NOMO-1 treated with dmso at 0.1 percent for 144 hours (cell line): ENCODE measurements around the gene ADAP1.
"Not testable (repeated sequence)": the region's sequence is repeated elsewhere in the genome, so short reads cannot be mapped to it uniquely, and the experiment has no call there.

Experiments used
- DNase-seq: peaks from one replicate; lab custom pipeline; 2025; ENCODE audit not compliant: unreplicated experiment; lab: John Stamatoyannopoulos, UW

Gene ADAP1

DNA sequence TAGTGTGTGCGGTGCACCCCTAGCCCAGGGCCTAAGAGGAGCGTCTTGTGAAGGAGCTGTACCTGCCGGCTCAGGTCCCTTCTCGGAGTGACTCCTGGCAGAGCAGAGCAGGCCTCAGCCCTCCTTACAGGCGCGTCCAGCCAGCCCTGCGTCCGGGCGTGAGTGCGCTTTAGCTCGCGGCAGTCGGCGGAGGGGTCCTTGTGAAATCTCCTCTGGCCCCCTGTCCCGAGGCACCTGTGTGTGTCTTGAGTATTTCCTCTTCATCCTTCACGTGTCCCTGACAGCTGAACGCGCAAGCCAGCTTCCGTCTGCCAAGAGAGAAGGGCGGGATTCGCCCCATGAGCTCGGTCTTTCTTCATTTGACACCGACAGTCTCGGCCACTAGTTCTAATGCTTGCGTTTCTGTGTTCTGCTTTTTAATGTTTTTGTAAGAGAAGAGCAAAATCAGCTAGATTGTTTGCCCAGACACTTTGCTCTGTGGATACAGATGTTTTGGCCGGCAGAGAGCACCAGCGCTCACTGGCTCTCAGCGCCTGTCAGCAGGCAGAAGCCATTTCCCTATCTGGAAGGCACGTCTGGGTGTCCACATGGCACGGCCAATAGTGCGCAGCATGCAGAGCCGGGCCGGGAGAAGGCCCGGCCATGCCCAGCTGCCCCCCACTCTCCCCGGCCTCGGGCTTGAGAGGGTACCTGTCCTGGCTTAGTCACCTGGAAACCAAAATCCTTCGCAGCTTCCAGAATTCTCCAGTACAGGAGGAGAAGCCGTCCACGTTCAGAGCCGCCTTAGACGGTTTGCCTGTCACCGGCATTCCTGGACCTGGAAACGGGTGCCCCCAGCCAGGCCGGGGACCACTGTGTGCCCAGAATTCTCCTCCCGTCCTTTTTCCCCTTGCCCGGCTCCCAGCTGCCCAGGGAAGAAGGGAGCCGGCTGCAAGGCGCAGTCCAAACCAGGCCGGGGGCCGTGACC, 71.1 kb downstream of the ADAP1 start:
- no peak for DNase-seq

DNA sequence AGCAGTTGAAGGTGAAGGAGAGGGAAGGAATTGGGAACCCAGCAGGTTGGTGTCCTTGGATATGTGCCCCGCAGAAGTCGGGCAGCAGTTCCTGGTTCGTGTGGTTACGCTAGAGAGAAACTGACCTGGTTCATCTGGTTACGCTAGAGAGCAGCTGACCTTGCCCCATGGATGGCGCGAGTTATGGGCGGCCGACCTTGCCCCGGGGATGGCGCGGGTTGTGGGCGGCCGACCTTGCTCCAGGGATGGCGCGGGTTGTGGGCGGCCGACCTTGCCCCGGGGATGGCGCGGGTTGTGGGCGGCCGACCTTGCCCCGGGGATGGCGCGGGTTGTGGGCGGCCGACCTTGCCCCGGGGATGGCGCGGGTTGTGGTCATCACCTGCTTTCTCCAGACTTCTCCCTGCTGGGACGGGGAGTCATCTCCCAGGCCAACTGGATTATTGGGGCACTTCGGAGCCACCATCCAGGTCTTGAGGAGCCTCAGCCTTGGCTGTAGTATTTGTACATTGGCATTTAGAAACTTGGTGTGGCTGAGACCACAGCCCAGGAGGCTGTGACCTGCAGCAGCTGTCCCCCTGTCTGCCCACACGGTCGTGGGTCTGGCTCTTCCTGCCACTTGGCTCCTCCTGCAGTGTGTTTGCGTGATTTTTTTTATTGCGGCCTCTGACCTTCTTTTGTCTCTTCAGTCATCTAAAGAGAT, 72.0 kb downstream of the ADAP1 start:
- no peak for DNase-seq

DNA sequence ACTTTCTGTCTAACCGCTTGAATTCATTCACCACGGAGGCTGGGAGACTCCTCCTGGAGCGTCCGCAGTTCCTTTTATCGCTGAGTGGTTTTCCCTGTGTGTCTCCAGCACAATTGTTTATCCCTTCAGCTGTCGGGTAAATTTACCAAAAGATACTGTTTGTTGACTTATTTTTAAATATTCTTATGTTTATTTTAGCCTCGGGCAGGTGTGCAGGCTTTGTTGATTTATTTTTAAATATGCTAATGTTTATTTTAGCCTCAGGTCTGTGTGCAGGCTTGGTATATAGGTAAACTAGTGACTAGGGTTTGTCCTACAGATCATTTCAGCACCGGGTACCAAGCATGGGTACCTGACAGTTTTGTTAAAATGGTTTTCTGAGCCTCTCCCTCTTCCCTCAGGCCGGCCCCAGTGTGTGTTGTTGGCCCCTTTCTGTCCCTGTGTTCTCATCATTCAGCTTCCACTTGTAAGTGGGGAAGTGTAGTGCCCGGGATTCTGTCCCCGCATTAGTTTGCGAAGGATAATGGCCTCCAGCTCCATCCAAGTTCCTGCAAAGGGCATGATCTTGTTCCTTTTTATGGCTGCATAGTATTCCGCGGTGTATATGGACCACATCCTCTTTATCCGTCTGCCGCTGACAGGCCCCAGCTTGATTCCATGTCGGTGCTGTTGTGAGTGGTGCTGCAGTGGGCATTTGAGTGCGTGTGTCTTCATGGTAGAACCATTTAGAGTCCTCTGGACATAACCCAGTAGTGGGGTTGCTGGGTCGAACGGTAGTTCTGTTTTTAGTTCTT, 72.8 kb downstream of the ADAP1 start:
- DNase-seq, result no peak

DNA sequence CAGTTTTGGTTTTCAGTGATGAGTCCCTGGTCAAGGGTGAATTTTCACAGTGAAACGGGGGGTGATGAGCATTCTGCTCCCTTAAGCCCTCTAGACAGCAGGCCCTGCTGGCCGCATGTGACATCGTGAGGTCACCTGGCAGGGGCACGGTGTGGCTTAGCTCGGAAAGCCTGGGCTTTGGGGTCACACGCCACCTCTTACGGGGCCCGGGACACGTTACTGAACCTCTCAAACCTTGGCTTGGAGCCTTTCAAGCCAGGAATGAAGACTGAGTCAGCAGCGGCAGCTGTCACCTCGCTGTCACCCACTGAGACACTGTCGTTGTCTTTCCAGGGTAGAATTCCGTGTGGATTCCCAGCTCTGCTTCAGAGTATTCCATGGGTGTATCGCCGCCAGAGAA, 74.0 kb downstream of the ADAP1 start:
- no peak for DNase-seq

DNA sequence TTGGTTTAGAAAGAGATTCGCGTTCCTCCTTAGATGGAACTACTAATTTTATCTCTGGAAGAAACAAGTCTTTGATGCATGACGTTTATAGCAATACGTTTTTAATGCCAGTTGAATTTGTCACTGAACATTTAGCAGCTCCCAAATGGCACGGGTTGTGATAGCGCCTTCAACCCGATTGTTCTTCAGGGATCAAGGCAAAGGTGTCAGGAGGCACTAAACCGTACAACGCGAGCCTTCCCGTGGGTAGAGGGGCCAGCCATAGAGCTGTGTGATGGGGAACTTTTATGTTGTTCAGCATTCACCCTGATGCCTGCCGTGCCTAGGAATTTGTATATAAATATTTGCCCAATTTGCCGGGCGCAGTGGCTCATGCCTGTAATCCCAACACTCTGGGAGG, 74.8 kb downstream of the ADAP1 start:
- no peak for DNase-seq

DNA sequence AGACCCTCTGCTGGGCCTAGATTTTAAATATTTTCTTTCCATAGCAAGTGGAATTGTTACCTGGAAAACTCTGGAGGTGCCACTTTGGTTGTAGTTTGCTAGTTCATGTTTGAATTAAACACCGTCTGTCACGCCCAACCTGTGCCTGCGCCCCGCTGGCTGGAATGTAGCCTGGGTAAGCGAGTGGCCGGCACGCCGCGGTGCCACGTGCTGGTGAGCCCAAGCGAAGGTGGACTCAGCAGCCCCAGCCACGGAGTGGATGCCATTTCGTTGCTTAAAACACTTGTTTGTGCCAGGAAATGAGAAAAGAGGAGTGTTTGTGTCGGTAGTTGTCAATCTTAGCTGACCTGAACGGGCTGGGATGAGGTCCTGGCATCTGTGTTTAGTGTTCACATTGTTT, 75.4 kb downstream of the ADAP1 start:
- DNase-seq, result no peak

DNA sequence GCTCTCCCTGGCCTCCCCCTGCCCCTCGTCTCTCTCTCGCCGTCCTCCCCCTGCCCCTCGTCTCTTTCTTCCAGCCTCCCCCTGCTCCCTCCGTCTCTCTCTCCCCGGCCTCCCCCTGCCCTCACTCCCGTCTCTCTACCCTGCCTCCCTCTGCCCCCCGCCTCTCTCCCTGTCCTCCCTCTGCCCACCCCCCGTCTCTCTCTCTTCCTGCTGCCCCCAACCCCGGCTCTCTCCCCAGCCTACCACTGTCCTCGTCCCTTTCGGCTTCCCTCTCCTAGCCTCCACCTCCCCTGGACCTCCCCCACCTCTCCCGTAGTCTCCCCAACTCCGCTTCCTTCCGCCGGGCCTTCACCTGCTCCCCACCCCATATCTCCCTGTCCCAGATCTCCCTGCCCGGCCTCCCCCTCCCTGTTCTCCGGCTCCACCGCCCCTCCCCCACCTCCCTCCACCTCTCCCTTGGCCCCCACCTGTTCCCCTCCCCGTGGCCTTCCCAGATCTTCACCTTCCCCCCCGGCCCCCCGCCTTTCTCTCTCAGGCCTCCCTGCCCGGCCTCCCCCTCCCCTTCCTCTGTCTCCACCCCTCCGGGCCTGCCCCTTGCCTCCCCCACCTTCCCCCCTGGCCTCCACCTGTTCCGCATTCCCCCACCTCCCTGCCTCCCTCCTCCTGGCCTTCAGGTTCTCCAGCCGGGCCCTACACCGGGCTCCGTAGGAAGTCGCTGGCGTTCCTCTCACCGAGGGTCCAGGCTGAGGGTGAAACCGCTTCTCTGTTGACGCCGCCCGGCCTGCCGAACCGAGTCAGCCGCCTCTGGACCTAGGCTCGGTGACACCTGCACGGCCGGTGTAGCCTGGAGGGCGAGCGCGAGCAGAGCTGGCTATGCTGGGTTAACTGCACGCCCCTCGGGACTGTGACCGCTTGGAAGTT, 76.9 kb downstream of the ADAP1 start:
- DNase-seq, result no peak

DNA sequence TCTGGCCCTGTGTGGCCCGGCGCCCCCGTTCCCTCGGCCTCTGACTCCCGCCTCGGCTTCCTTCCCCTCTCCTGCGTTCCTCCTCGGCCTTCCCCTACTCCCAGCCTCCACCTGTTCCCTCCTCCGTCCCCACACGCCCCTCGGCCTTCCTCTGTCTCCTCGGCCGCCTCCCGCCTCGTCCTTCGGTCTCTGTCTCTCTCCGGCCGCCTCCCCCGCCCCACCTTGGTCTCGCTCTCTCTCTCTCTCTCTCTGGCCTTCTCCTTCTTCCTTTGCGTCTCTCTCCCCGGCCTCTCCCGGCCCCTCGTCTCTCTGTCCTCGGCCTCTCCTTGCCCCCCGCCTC, 77.5 kb downstream of the ADAP1 start:
- peak; percentile 37 for DNase-seq

DNA sequence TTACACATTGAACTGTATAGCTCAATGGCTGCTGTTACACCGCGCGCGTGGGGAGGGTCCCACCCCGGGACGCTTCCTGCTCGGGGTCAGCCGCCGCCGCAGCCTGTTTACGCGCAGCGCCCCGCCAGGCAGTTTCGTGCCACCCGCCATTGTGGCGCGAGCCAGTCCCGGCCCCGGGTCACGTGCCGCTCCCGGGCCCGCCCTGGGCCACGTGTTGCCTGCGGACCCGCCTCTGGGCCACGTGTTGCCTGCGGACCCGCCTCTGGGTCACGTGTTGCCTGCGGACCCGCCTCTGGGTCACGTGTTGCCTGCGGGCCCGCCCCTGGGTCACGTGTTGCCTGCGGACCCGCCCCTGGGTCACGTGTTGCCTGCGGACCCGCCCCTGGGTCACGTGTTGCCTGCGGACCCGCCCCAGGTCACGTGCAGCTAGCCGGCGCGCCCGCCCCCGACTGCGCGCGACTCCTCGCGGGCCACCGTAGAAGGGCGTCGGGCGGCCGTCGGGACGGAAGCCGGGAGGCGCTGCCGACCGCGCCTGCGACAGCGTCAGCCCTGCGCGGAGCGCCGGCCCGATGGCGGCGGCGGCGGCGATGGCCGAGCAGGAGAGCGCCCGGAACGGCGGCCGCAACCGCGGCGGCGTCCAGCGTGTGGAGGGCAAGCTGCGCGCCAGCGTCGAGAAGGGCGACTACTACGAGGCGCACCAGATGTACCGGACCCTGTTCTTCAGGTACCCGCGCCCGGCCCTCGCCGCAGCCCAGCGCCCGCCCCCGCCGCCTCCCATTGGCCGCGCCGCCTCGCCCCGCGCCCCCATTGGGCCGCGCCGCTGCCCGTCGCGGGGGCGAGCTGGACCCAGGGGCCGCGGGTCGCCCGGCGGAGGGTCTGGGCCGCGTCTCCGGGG, 78.2 kb downstream of the ADAP1 start, which contains the start of gene GET4:
Gene GET4, plus strand, starts transcription at position 478 of the 895 bp plus-strand sequence. Its CDS starts 92 bp downstream, at position 570.
- peak; percentile 86 for DNase-seq

DNA sequence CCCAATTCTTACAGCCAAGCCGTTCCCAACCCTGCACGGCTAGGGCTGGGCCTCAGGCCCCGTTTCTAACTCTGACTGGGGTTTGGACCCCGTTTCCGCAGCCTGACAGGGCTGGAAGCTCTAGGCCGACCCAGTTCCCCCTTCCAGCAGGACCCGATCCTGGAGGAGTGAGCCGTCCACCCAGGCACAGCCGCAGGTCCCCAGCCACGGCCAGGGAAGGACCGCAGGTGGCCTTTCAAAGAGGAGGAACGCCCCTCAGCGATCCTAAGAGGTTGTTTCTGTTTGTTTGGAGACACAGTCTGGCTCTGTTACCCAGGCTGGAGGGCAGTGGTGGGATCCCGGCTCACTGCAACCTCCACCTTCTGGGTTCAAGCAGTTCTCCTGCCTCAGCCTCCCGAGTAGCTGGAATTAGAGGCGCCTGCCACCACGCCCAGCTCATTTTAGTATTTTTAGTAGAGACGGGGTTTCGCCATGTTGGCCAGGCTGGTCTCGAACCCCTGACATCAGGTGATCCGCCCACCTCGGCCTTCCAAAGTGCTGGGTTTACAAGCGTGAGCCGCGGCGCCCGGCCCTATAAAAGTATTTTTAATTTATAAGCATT, 78.9 kb downstream of the ADAP1 start:
- DNase-seq, result no peak

DNA sequence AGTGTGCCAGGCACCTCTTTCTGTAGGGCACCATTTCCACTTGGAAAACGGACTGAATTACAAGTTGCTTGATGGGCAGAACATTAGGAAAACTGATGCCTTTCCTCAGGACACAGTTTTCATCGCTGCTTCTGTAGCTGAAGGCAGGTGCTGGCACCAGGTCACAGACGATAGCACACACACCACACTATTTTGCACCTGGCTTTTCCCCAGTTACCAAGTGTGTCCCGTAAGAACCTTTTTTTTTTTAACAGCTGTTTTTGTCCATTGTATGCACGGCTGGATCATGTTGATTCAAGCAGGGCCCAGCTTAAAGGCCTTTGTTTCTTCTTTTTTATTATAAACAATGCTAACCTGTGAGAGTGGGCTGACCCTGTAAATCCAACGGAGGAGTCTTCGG, 79.4 kb downstream of the ADAP1 start:
- no peak for DNase-seq

DNA sequence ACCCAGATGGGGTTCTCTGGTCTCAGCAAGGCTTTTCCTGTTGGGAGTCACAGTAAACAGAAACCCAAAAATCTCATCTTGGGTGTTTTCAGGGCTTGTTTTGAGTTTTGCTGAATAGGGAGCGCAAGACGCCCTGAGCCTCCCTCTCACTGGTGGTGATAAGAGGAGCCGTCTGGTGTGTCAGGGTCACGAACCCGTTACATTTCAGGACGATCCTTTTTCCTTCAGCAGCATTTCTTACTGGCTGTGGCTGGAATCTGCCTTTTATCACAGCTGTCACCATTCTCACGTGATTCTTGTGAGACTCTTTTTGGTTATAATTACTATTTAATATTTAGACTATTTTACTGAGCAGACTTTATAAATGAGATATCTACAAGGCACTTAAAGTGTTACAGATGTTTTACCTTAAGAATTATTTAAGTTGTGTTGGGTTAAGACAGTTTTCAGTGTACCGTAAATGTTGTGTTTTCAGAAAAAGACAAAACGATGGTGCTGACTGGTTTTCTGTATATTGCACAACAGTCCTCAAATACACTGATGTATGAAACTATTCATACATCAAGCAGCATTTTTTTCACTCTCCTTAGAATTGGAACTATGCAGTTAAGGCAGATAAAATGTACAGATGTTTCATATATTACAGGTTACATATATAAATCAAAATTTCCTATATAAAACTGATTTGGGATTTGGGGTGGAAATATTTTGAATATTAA, 80.3 kb downstream of the ADAP1 start:
- no peak for DNase-seq

DNA sequence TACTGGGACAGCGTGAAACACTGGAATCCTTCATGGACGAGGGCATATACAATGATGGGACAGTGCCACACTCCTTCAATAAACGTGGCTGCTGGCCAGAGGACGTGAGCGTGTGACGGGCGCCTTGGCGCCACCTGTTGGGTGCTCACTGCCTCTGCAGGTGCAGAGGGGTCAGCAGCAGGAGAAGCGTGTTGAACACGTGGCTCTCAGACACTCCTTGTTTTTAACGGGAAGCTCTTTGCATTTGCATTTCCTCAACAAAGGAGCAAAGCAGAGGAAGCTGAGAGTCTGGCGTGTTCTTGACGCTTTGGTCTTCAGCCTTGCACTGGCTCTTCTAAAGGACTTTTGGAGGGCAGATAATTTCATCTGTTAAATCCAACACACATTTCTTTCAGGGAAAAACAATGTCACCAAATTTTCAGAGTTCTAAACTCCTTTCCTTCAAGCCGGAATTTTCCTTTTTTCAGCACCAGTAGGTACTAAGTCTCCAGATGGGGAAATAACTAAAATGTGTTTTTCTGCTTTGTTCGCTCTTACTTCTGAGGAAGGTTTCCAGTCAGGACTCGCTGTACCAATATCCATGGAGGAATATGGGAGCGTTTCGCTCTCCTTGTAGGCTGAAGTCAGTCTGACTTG, 81.0 kb downstream of the ADAP1 start:
- peak; percentile 81 for DNase-seq

DNA sequence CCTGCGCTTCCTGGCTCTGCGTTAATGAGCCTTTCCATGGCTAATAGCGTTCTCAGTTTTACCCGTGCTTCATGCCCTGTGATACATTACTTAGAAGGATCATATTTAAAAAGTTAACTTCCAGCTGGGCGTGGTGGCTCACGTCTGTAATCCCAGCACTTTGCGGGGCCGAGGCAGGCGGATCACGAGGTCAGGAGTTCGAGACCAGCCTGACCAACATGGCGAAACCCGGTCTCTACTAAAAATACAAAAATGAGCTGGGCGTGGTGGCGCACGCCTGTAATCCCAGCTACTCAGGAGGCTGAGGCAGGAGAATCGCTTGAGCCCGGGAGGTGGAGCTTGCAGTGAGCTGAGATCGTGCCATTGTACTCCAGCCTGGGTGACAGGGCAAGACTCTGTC, 81.8 kb downstream of the ADAP1 start:
- DNase-seq, result not testable (repeated sequence)

DNA sequence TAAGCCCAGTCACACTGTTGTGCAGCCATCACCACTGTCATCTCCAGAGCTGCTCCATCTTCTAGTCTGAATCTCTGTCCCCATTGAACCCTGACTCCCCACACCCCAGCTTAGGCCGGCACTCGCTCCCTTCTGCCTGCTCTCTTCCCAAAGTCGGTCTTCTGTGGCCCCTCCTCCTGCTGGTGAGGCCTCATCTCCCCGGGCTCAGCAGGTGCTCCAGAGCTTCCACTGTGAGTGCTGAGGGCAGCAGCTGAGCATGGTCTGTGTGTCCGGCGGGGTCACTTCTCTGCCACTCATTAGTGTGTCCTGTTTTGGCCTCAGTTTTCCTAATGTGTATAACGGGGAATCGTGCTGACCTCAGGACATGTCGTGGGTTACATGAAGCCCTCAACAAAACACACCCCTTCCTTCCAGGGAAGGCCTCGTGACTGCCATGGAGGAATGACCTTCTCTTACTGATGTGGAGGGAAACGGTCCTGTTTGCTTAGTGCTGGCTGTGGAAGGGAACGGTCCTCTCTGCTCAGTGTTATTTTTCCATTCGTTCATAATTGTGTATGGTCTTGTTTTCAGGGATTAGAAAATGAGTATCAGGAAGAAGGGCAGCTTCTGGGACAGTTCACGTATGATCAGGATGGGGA, 82.5 kb downstream of the ADAP1 start:
- no peak for DNase-seq

DNA sequence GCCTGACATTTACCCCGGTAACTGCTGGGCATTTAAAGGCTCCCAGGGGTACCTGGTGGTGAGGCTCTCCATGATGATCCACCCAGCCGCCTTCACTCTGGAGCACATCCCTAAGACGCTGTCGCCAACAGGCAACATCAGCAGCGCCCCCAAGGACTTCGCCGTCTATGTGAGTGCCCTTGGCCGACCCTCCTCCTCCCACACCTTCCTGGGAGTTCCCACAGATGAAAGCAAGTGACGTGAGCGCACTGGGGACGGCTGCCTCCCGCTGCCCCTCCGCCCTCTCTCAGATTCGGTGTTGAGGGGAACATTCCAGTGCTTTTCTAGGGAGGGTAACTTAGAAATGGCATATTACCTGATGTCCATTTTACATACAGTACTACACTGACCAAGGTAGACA, 85.1 kb downstream of the ADAP1 start:
- DNase-seq, result no peak

DNA sequence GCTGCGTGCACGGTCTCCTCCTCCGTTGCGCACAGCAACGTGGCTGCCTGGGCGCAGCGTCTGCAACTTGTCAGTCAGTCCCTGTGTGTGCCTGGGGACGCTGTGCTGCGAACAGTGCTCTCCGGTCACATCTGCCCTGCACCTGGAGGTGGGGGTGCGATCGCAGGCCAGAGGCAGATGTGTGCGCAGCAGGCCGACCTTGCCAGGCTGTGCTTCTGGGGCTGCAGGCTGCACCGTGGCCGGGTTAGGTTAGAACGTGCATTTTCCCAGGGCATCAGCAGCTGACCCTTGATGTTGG, 86.3 kb downstream of the ADAP1 start:
- no peak for DNase-seq
